SH-SY5Y (cell line): ENCODE data around the gene SLC22A1.

Source experiments
- GATA2 ChIP-seq: IDR thresholded peaks from 2 replicates; pipeline ENCODE4 v1.6.1; 2011; ENCODE audit warnings: mild to moderate bottlenecking, low read depth, low read length
- GATA3 ChIP-seq: IDR thresholded peaks from 2 replicates; pipeline ENCODE4 v1.6.1; 2011; ENCODE audit warnings: low read depth, mild to moderate bottlenecking, low read length, moderate library complexity

DNA sequence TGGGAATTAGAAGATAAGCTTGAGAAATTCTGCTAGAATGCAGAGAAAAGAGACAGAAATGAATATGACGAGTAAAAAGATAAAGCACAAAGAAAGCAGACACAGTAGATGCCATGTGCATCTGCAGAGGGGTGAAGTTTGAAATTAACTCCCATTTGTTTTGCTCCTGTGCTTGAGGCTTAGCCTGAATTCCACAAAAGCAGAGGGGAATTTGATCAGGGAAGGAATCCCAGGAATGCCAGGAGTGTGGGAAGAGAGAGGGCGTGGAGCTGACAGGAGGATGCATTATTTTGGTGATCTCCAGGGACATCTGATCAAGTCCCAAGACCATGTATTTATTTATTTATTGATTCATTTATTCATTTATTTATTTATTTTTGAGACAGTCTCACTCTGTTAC lies 55.6 kb downstream of the SLC22A1 start:
- TF ChIP-seq GATA3: no peak
- no peak for TF ChIP-seq GATA2
